Measurements from ENCODE around the gene IQGAP3.

DNA sequence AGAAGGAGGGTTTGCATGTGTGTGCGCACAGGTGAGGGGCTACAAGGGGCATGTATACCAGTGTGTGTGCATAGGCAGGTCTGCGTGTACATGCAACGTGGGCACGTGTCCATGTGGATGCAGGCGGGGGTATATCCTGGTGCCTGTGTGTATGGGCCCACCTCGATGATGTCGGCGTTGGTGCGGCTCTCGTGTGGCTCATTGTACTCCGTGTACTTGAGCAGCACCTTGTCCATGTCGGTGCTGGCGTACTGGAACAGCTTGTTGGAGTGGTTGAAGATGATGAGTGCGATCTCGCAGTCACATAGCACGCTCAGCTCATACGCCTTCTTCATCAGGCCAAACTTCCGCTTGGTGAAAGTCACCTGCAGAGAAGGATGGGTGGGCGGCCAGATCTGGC lies 90.1 kb downstream of the IQGAP3 start:
- TF ChIP-seq, protein P1, sequence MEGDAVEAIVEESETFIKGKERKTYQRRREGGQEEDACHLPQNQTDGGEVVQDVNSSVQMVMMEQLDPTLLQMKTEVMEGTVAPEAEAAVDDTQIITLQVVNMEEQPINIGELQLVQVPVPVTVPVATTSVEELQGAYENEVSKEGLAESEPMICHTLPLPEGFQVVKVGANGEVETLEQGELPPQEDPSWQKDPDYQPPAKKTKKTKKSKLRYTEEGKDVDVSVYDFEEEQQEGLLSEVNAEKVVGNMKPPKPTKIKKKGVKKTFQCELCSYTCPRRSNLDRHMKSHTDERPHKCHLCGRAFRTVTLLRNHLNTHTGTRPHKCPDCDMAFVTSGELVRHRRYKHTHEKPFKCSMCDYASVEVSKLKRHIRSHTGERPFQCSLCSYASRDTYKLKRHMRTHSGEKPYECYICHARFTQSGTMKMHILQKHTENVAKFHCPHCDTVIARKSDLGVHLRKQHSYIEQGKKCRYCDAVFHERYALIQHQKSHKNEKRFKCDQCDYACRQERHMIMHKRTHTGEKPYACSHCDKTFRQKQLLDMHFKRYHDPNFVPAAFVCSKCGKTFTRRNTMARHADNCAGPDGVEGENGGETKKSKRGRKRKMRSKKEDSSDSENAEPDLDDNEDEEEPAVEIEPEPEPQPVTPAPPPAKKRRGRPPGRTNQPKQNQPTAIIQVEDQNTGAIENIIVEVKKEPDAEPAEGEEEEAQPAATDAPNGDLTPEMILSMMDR (IDR thresholded peaks at IDR 0.05): no peak
- no peak for TF ChIP-seq POLR2A (IDR thresholded peaks at IDR 0.05)

Measured in uterus (tissue), 2 donors.